PFSK-1 (cell line): ENCODE data around the gene KRT80.

ENCODE experiments used
- FOXP2 ChIP-seq: optimal IDR thresholded peaks from 2 replicates; pipeline ENCODE3; 2011; ENCODE audit warnings: borderline replicate concordance, control low read depth, inconsistent platforms; ENCODE audit not compliant: insufficient read depth; ENCODE audit errors: extremely low read length, extremely low read depth
- POLR2AphosphoS5 ChIP-seq: IDR thresholded peaks from 2 replicates; pipeline ENCODE4 v1.6.1; 2012; ENCODE audit warnings: low read depth, mild to moderate bottlenecking, control low read depth, low read length, moderate library complexity
- SIN3A ChIP-seq: IDR thresholded peaks from 2 replicates; pipeline ENCODE4 v1.6.1; 2012; ENCODE audit warnings: mild to moderate bottlenecking, low read length, moderate library complexity, borderline replicate concordance; ENCODE audit not compliant: insufficient read depth
- TAF1 ChIP-seq: IDR thresholded peaks from 2 replicates; pipeline ENCODE4 v1.6.1; 2012; ENCODE audit warnings: low read length, control low read depth, borderline replicate concordance; ENCODE audit not compliant: insufficient read depth
- TF ChIP-seq, protein P1 (sequence below), 2 experiments: IDR thresholded peaks; 2 replicates each; pipeline versions ENCODE4 v1.6.1 to v1.8.0; 2011 to 2012; ENCODE audit warnings: low read depth in 2 of 2, low read length in 2 of 2, control low read depth in 1 of 2, inconsistent platforms in 1 of 2, mild to moderate bottlenecking in 1 of 2, moderate library complexity in 1 of 2; ENCODE audit not compliant: insufficient read depth in 1 of 2

DNA sequence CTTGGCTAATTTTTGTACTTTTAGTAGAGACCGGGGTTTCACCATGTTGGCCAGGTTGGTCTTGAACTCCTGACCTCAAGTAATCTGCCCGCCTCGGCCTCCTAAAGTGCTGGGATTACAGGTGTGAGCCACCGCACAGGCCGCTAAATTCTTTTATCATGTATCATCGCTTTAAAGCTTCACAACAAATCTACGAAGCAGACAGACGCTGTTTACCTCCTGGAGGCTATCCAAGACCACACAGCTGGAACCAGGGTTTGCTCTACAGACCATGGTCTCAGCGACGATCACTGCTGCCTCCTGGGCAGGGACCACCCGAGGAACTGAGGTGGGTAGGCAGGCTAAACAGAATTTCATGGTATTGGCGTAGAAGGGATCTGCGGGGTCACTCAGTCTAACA, 27.2 kb downstream of the KRT80 start:
- TF ChIP-seq, protein P1, sequence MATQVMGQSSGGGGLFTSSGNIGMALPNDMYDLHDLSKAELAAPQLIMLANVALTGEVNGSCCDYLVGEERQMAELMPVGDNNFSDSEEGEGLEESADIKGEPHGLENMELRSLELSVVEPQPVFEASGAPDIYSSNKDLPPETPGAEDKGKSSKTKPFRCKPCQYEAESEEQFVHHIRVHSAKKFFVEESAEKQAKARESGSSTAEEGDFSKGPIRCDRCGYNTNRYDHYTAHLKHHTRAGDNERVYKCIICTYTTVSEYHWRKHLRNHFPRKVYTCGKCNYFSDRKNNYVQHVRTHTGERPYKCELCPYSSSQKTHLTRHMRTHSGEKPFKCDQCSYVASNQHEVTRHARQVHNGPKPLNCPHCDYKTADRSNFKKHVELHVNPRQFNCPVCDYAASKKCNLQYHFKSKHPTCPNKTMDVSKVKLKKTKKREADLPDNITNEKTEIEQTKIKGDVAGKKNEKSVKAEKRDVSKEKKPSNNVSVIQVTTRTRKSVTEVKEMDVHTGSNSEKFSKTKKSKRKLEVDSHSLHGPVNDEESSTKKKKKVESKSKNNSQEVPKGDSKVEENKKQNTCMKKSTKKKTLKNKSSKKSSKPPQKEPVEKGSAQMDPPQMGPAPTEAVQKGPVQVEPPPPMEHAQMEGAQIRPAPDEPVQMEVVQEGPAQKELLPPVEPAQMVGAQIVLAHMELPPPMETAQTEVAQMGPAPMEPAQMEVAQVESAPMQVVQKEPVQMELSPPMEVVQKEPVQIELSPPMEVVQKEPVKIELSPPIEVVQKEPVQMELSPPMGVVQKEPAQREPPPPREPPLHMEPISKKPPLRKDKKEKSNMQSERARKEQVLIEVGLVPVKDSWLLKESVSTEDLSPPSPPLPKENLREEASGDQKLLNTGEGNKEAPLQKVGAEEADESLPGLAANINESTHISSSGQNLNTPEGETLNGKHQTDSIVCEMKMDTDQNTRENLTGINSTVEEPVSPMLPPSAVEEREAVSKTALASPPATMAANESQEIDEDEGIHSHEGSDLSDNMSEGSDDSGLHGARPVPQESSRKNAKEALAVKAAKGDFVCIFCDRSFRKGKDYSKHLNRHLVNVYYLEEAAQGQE (IDR thresholded peaks at IDR 0.05; ENCODE audit: insufficient read depth in 1 of 2, low read depth in 2 of 2, low read length in 2 of 2), result no peak
- TF ChIP-seq SIN3A (no peak), FOXP2 (no peak), TAF1 (no peak), POLR2AphosphoS5 (no peak)
